Transverse colon (tissue), 4 donors: ENCODE data around the gene USP19.

Experiments
- EP300 ChIP-seq: sonication (generic); formaldehyde crosslinking; IDR thresholded peaks from one replicate; pipeline ENCODE4 v1.6.1; 2017; ENCODE audit warnings: antibody characterized with exemption, low read depth
- POLR2A ChIP-seq: fragments of 450-650 bp; IDR thresholded peaks from one replicate; pipeline ENCODE4 v1.6.1; 2016; ENCODE audit warnings: antibody characterized with exemption, mild to moderate bottlenecking, moderate library complexity
- POLR2AphosphoS5 ChIP-seq, 3 donors: sonication (generic); formaldehyde crosslinking; IDR thresholded peaks; one replicate each; pipeline ENCODE4 v1.6.1; 2016; ENCODE audit warnings: antibody characterized with exemption in 3 of 3
- TF ChIP-seq, protein P1 (sequence below), 5 experiments: fragments of 200-600 bp in 3 of 5; fragments of 450-650 bp in 2 of 5; sonication (generic) in 3 of 5; IDR thresholded peaks; 1 replicate in 2 of 5; 2 replicates in 3 of 5; pipeline ENCODE4 v1.5.1; 2016 to 2017; ENCODE audit warnings: antibody characterized with exemption in 5 of 5, inconsistent platforms in 3 of 5, mild to moderate bottlenecking in 2 of 5, moderate library complexity in 1 of 5

DNA sequence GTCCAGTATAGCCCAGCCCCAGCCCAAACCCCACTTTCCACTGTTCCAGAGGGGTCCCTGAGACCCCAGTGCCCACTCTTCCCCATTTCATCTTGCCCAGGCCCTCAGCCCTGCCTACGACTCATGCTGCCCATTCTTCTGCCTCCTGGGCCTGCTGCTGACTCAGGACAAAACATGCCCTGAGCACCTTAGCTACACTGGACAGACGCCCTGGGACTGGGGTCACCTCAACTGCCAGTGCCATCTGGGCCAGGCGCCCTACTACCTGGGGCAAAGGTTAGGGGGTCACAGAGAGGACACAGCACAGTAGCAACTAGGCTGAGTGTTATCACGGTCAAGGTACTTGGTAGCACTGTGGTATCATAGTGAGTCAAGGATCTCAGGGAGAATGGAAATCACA lies 14.9 kb upstream of the USP19 start:
- TF ChIP-seq, protein P1, sequence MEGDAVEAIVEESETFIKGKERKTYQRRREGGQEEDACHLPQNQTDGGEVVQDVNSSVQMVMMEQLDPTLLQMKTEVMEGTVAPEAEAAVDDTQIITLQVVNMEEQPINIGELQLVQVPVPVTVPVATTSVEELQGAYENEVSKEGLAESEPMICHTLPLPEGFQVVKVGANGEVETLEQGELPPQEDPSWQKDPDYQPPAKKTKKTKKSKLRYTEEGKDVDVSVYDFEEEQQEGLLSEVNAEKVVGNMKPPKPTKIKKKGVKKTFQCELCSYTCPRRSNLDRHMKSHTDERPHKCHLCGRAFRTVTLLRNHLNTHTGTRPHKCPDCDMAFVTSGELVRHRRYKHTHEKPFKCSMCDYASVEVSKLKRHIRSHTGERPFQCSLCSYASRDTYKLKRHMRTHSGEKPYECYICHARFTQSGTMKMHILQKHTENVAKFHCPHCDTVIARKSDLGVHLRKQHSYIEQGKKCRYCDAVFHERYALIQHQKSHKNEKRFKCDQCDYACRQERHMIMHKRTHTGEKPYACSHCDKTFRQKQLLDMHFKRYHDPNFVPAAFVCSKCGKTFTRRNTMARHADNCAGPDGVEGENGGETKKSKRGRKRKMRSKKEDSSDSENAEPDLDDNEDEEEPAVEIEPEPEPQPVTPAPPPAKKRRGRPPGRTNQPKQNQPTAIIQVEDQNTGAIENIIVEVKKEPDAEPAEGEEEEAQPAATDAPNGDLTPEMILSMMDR (IDR thresholded peaks at IDR 0.05), result no peak
- TF ChIP-seq POLR2A, result no peak
- no peak for TF ChIP-seq POLR2AphosphoS5 (IDR thresholded peaks at IDR 0.05)
- TF ChIP-seq EP300, result no peak
